Limb (tissue), 2 donors: ENCODE data around the gene AMH.
"Not testable (repeated sequence)": the region's sequence is repeated elsewhere in the genome, so short reads cannot be mapped to it uniquely, and the experiment has no call there.

Experiments used
- DNase-seq, 2 donors: peaks; one replicate each; pipeline ENCODE4 v3.0.0-alpha.2; 2016; ENCODE audit errors: extremely low spot score in 2 of 2

The AMH gene

DNA sequence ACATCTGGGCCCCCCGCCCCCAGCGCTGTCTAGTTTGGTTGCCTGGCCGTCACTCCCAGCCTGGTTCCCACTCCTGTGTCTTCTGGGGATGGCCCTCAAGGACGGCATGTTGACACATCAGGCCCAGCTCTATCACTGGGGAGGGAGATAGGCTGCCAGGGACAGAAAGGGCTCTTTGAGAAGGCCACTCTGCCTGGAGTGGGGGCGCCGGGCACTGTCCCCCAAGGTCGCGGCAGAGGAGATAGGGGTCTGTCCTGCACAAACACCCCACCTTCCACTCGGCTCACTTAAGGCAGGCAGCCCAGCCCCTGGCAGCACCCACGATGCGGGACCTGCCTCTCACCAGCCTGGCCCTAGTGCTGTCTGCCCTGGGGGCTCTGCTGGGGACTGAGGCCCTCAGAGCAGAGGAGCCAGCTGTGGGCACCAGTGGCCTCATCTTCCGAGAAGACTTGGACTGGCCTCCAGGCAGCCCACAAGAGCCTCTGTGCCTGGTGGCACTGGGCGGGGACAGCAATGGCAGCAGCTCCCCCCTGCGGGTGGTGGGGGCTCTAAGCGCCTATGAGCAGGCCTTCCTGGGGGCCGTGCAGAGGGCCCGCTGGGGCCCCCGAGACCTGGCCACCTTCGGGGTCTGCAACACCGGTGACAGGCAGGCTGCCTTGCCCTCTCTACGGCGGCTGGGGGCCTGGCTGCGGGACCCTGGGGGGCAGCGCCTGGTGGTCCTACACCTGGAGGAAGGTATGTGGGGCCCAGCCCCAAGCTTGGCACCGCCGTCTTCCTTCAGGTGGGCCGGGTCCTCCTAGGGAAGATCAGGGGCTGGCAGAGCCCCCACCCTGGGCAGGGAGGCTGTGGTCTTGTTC is at the start of gene AMH:
TSS of gene AMH (plus strand) at position 314 of the 857 bp plus-strand sequence. CDS start at position 324, 10 bp downstream.
- no peak for DNase-seq

DNA sequence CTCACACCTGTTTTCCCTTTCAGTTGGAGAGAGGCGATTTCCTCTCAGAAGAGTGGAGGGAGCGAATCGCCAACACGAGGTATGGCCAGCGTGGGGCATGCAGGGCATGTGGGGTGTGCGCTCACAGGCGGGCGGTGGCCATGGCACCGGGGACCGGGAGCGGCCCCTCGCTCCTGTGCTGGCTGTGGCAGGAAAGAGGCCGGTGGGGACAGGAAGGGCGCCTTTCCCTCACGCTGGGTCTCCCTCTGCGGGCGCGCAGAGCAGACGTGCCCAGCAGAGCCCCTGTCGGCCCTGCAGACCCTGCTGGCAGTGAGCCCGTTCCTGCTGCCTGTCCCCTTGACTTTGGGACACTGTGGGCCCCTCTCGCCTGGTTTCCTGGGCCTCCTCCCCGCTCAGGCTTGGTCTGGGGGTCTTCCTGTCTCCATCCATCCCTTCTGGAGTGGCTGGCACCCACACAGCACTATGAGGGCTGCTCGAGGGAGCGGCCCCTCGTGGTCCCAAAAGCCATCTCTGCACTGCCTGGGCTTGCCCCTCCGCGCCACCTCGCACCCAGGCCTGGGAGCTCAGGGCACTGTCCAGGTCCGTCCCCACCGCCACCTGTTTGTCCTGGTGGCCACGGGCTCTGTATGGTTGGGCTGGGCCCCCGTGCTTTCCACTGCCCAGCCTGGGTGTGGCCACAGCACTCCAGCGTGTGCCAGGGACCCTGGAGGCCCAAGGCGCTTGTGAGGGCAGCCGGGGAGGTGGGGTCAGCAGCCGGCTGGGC is 49.1 kb upstream of the AMH start:
- DNase-seq: no peak

DNA sequence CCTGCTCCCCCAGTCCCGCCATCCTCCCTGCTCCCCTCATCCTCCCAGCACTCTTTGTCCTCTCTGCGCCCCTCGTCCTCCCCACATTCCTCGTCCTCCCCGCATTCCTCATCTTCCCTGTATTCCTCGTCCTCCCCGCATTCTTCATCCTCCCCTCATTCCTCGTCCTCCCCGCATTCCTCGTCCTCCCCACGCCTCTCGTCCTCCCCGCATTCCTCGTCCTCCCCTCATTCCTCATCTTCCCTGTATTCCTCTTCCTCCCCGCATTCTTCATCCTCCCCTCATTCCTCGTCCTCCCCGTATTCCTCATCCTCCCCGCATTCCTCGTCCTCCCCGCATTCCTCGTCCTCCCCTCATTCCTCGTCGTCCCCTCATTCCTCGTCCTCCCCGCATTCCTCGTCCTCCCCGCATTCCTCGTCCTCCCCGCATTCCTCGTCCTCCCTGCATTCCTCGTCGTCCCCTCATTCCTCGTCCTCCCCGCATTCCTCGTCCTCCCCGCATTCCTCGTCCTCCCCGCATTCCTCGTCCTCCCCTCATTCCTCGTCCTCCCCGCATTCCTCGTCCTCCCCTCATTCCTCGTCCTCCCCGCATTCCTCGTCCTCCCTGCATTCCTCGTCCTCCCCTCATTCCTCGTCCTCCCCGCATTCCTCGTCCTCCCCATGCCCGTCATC is 48.4 kb upstream of the AMH start:
- not testable (repeated sequence) for DNase-seq

DNA sequence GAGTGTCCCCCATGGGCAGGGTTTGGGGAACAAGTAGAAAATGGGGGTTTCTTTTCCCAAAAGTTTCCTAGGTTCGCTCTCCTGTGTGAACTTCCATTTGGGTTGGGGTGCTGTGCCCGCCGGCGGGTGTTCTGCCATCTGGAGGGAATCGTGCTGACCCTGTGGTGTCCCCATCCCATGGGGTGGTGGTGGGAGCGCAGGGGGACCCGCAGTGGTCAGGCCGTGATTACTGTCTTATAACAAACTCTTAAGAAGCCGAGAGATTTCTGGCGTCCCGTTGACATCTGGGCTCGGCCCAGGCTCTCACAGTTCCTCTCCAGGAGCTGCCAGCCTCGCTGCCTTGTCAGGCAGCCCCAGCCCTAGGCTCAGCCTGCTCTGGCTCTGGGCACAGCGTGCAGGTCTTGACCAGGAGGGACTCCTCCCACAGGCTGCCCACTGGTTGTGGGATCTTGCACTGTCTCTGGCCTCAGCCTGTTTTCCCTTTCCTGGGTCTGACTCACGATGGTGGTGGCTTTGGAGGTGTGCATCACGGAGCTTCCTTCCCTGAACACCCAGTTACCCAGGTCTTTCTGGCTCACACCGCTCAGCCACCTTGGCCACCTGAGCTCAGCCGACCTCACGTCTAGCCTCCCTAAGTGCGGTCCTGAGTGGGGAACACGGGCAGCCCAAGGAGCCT is 47.5 kb upstream of the AMH start:
- DNase-seq: no peak

DNA sequence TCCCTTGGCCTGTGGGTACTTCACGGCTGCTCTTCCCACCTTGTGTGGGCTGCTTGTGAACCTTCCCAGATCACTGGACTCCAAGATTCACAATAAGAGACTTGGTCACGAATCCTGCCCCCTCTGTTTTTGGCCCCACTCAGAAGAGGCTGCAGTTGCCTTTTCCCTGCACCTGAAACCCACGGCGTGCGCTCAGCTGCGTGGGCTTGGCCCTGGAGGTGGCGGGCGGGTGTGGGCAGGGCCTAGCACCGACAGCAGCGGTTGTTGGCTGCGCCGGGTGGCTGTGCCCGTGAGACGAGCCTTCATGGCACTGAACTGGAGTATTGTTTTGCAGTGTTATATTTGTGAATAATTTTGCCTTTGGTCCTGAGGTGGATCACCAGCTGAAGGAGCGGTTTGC is 46.8 kb upstream of the AMH start:
- DNase-seq: no peak

DNA sequence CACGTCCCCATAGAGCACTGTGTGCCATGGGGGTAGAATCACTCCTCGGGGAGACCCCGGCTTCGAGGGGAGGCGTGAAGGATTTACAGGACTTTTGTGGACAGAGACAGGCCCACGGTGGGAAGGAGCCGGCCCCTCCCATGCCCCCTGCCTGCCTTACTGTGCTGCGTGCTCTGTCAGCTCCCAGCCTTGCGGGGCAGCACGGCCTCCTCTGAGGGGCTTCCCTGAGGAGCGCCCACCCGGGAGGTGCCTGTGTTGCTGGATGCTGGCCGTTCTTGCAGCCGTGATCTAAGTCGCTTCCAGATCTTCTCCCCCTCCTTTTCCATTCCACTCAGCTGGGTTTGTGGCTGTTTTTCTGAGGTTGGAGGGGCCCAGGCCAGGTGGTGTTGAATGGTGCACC is 42.1 kb upstream of the AMH start:
- DNase-seq: no peak

DNA sequence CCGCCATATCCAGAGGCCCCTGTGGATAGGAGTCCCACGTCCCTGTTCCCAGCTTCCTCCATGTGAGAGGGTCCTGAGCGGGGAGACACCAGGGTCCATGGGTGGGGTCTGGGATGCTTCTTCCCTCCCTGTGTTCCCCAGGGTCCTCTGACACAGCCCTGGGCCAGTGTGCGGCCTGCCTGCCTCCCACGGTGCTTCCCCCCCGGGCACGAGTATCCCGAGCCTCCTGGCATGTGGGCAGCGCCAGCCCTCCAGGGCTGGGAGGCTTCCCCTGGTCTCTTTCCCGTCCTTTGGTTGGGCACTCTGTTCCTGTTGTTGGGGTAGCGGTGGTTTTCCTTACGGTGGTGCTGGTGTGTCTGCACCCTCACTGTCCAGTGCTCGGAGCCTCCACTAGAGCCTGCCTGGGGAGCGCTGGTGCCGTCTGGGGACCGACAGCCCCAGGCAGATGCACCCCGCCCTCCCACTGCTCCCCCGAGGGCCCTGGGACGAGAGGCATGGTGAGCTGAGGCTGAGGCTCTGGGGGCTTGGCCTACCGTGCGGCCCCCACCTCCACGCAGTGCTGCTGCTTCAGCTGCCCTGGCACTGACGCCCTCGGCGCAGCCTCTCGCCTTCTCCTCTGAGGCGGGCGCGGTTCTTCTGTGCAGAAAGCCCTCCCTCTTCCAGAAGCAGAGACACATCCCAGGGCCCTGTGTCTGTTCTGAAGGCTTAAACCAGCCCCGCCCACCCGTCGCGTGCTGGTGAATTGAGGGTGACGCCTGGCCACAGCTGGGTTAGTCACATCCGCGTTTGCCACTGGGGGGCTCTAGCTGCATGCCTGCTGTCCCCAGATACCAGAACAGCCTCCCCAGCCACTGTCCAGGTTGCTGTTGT is 40.9 kb upstream of the AMH start:
- peak; percentile 59 for DNase-seq

DNA sequence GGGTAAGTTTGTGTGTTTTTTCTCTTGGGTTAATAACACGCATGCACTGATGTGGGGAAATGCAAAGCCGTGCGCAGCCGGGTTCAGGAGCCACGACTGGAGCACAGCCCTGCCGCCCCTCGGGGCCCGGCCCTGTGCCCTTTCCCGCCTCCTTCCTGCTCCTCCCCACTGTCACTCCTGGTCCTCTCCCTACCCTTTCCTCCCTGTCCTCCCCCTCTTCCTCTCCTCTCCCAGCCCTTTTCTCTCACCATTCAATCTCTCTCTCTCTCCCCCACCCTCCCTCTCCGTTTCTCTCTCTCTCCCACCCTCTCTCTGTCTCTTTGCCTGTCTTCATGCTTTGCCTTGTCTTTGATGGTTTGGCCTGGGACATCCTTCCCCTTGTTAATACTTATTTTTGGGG is 40.1 kb upstream of the AMH start:
- no peak for DNase-seq

DNA sequence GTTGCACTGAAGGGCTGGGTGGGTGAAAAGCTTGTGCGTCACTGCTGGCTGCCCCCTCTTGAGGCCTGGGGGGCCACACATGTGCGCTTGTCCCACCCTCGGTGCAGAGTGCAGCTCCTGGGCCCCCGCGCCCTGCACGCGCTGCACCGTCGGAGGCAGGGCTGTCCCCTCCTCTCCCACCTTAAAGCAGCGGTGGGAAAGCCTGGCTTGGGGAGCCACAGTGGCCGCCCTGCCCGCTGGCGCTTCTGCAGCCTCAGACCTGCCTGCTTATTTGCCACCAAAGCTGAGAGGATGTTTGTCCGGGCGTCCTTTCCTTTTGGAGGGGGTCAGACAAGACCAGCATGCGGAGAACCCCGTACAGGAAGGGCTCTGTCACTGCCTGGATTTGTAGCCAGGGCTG is 39.7 kb upstream of the AMH start:
- no peak for DNase-seq

DNA sequence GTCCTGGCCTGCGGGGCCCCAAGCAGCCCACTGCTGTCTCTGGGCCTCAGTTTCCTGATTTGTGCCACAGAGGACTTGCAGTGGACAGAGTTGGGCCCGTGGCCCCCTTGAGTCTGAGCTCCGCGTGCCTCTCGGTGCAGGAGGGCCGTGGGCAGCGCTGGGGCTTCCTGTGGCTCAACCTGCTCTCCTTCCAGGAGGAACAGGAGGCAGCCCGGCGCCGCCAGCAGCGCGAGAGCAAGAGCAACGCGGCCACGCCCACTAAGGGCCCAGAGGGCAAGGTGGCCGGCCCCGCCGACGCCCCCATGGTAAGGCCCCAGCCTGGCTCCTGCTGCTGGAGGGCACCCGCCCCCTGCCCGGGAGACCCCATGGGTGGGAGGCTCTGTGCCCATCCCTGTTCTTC is 38.9 kb upstream of the AMH start:
- DNase-seq: no peak

DNA sequence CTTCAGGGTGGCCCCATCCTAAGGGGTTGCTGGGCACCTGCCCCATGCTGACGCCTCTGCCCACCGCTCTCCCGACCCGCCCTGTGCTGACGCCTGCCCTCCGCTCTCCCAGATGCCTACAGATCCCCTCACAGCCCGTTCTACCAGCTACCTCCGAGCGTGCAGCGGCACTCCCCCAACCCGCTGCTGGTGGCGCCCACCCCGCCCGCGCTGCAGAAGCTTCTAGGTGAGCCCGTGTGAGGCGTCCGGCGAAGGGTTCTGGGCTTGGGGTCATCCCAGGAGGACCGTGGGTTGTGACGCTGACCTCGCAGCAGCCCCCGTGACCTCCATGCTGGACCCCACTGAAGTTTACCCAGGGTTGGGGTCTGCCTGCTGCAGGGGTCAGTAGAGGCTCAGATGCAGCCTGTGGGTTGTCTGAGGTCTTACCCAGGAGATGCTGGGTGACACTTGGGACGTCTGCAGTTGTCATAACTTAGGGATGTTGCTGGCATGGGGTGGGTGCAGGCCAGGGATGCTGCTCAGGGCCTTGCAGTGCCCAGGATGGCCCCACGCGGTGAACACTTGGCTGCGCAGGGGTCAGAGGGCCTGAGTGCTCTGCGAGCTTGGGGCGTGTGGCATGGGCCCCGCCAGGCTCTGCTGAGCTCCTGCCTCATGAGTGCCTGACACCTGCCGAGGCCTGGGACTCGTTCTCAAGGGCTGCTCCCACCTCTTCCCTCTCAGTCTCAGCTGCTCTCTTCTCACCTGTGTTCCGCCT is 38.0 kb upstream of the AMH start:
- DNase-seq: no peak

DNA sequence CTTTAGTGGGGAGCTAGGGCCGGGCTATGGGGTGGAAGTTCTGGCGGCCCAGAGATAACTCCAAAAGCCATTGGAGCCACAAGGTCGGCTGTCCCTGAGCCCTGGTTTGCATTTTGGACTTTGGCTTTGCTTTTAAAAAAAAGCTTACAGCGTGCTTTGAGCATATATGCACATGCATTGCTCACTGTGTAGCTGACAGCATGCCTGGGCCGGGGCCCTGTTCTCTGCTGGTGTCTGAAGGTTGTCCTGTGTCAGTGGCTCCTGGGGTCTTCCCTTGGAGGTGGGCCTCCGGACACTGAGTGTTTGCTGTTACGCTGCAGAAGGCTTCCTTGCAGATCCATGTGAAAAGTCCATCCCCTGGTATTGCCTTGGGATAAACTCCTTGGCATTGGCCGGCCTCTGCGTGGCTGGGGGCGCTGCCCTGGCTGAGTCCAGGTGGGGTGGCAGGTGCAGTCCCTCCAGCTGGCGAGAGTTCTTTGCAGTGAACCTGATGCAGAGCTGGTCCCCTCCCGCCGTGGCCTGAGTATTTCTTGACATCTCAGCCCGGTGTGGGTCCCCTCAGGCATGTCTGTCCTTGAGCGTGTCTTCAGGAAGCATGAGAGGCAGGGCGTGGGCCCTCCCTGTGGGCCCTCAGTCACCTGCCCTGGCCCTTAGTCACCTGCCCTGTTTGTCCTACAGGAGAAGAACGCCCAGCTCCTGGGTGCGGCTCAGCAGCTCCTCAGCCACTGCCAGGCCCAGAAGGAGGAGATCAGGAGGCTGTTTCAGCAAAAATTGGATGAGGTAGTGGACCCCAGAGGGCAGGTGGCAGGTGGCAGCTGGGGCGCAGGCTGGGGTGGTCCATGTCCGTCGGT is 36.0 kb upstream of the AMH start:
- DNase-seq: no peak

DNA sequence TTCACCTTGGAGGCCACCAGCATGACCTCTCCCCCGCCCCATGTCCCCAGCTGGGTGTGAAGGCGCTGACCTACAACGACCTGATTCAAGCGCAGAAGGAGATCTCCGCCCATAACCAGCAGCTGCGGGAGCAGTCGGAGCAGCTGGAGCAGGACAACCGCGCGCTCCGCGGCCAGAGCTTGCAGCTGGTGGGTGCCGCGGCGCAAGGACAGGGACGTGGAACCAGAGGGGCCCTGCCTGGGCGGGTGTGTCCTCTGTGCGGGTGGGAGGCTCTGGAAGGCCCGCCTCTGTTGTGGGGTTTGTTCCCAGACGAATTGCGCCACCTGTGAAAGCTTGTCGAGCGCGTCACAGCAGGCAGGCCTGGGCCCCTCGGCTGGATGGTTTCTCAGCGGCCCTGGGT is 35.3 kb upstream of the AMH start:
- peak; percentile 45 to 54 for DNase-seq

DNA sequence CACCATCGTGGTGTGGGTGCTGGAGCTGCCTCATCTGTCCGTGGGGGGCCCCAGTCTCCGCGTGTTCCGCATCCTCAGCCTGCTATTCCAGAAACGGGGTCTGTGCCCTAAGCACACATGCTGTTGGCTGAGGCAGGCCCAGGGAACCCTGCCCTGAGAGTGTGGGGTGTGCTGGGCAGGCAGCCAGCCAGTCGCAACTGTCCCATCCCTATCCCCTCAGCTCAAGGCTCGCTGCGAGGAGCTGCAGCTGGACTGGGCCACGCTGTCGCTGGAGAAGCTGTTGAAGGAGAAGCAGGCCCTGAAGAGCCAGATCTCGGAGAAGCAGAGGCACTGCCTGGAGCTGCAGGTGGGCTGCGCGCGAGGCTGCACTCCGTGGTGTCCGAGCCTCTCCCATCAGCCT is 34.9 kb upstream of the AMH start:
- no peak for DNase-seq

DNA sequence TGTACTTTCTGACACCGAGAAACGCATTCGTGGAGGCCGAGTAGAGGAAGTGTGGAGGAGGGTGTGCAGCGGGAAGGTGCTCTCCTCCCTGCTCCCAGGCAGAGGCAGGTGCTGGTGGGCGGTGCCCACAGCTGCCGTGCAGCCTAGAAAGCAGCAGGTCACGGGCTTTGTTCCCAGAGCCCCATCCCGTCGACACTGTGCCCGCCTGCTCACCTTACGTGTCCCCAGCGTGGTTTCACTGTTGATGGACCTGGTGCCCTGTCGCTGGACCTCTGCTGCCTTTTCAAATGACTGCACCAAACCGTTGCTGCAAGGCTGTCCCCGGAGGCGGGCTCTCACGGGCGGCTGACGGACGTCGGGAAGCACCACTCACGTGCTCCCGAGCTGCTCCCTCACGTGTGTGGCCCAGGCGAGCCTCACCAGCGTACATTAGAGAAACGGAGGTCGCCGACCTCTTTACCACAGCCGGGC is 33.8 kb upstream of the AMH start:
- DNase-seq: no peak

DNA sequence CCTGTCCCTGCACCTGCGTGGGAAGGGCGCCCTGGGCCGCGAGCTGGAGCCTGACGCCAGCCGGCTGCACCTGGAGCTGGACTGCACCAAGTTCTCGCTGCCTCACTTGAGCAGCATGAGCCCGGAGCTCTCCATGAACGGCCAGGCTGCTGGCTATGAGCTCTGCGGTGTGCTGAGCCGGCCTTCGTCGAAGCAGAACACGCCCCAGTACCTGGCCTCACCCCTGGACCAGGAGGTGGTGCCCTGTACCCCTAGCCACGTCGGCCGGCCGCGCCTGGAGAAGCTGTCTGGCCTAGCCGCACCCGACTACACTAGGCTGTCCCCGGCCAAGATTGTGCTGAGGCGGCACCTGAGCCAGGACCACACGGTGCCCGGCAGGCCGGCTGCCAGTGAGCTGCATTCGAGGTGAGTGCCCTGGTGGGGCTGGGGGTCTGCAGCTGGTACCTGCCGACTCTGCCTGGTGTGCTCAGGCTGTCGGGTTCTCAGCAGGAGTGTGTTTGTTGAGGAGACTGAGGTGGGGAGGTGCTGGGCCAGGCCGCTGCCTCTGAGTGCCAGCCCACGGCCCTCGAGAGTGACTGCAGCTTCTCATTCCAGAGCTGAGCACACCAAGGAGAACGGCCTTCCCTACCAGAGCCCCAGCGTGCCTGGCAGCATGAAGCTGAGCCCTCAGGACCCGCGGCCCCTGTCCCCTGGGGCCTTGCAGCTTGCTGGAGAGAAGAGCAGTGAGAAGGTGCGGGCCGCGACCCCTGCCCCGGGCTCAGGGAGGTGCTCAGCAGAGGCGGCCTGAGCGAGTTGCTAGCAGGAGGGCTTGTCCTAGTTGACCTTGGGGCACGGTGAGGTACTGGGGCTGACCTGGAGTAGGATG is 32.5 kb upstream of the AMH start:
- DNase-seq: no peak

DNA sequence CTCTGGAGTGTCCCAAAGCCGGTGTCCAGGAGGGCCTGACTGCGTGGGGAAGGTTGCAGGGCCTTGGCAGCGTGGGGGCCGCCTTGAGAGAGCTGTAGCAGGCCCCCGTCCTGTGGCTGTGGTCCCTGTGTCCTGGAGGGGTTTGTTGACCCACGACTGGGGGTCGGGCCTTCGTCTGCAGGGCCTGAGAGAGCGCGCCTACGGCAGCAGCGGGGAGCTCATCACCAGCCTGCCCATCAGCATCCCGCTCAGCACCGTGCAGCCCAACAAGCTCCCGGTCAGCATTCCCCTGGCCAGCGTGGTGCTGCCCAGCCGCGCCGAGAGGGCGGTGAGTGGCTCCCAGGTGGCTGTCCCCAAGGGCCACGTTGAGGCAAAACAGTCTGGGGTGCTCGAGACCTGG is 31.5 kb upstream of the AMH start:
- DNase-seq: no peak

DNA sequence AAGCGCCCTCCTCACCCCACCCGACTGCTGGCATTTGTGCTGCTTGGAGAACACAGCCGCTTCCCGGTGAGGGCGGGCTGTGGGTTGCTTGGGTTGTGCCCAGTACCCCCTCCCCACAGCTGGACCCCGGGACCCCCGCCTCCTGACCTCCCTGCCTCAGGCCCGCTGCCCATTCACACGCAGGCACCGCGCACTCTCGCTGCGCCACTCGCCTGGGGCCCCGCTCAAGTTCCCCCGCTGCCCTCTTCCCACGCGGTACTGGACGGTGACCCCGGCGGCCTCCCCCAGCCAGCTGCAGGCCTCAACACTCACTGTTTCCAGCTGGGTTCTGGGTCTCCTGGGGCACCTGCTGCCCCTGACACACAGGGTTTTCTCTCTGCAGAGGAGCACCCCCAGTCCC is 29.4 kb upstream of the AMH start:
- DNase-seq: no peak
